Esophagus squamous epithelium (tissue), 5 donors: ENCODE measurements around the gene RPL35. TPM values are rescaled to one million over a fixed set of nuclear protein-coding genes. Genes with fewer than 3 reads are reported as not detected.
A peak's percentile ranks its signal among the peaks of the same experiment; 100 is the strongest.

Experiments used
- DNase-seq: peaks from one replicate; lab custom pipeline; 2025; lab: John Stamatoyannopoulos, UW
- H3K27ac ChIP-seq, 4 donors: fragments of 200-600 bp; sonication (generic); one replicate each; pipeline ENCODE4 v1.5.1; 2016 to 2019; ENCODE audit warnings: mild to moderate bottlenecking in 1 of 4
- H3K27me3 ChIP-seq, 4 donors: fragments of 200-600 bp; sonication (generic); 1 replicate in 3 of 4; 2 replicates in 1 of 4; pipeline versions ENCODE4 v1.5.1 to v1.6.0; 2017 to 2021; ENCODE audit warnings: antibody characterized with exemption in 1 of 4
- H3K36me3 ChIP-seq, 3 donors: fragments of 200-600 bp; sonication (generic); one replicate each; pipeline ENCODE4 v1.5.1; 2016 to 2019
- H3K4me1 ChIP-seq, 3 donors: fragments of 200-600 bp; sonication (generic); one replicate each; pipeline ENCODE4 v1.5.1; 2017 to 2019
- H3K4me3 ChIP-seq, 4 donors: fragments of 200-600 bp; sonication (generic); 1 replicate in 3 of 4; 2 replicates in 1 of 4; pipeline ENCODE4 v1.5.1; 2016 to 2019; ENCODE audit warnings: mild to moderate bottlenecking in 2 of 4, moderate library complexity in 1 of 4
- H3K9me3 ChIP-seq, 3 donors: fragments of 200-600 bp; sonication (generic); one replicate each; pipeline ENCODE4 v1.5.1; 2016 to 2019
- CTCF ChIP-seq, 6 experiments: fragments of 450-650 bp in 4 of 6; fragments of 200-600 bp in 2 of 6; sonication (generic) in 2 of 6; IDR thresholded peaks; one replicate each; pipeline ENCODE4 v1.5.1; 2016 to 2019; ENCODE audit warnings: antibody characterized with exemption in 6 of 6, mild to moderate bottlenecking in 4 of 6, moderate library complexity in 4 of 6
- POLR2A ChIP-seq, 4 donors: fragments of 450-650 bp; IDR thresholded peaks; one replicate each; pipeline ENCODE4 v1.6.1; 2017; ENCODE audit warnings: antibody characterized with exemption in 4 of 4, mild to moderate bottlenecking in 4 of 4, moderate library complexity in 3 of 4
- WGBS, 2 donors: methylation state at CpG; one replicate each; pipeline ENCODE4 v1.1.5; 2018; 5-methylcytosine and 5-hydroxymethylcytosine counted together
- intact Hi-C: fragments of 100-400 bp; cut with DNase I; formaldehyde crosslinking; loops from one replicate; pipeline ENCODE4 v1.15.0; 2022
- total RNA-seq, 4 donors: library from RNA; depleted of rRNA; stranded (reverse); fragments of >200 nt; gene quantifications; one replicate each; pipeline ENCODE4 v1.1.0, GENCODE V29; 2016
- donor health status: DM: yes; HTN: yes; CAD: no.

The RPL35 gene
- total RNA-seq, 4 donors from 2014 or later: 2,345 to 3,186 (median 2,827) TPM

- H3K4me1 ChIP-seq: peaks cover 13 to 69% (median 39%) of the 10 kb centered on the region in 3 donors
- no peak for DNase-seq
- TF ChIP-seq CTCF (IDR thresholded peaks at IDR 0.05): no peak
- TF ChIP-seq POLR2A (IDR thresholded peaks at IDR 0.05): no peak
- intact Hi-C loops: no loop called here
- peaks cover 0 to 12% (median 0%) of the 10 kb centered on the region in 3 donors for H3K36me3 ChIP-seq
- no peaks in the 10 kb centered on the region for H3K9me3 ChIP-seq
- no peak overlapping the region for H3K4me3 ChIP-seq
- WGBS, 2 donors: 29 to 33% methylated on average over 1 to 9 of the region's 11 CpGs
- no peaks in the 10 kb centered on the region for H3K27me3 ChIP-seq
- peak overlapping the region; percentile 15 to 75 (median 68) for H3K27ac ChIP-seq
Measured at GRCh38 chr9:124813501-124814163, 48.1 kb downstream of the RPL35 start.

- H3K9me3 ChIP-seq: no peaks in the 10 kb centered on the region
- no peak for DNase-seq
- H3K4me3 ChIP-seq: no peak overlapping the region
- H3K27me3 ChIP-seq: no peaks in the 10 kb centered on the region
- TF ChIP-seq POLR2A (IDR thresholded peaks at IDR 0.05): no peak
- TF ChIP-seq CTCF (IDR thresholded peaks at IDR 0.05): no peak
- H3K27ac ChIP-seq: peak overlapping the region; percentile 15 to 75 (median 68)
- H3K36me3 ChIP-seq: peaks cover 0 to 12% (median 0%) of the 10 kb centered on the region in 3 donors
- peaks cover 9 to 64% (median 33%) of the 10 kb centered on the region in 3 donors for H3K4me1 ChIP-seq
- WGBS, 2 donors: 81 to 88% methylated on average over 1 to 2 of the region's 7 CpGs
- intact Hi-C loops: no loop called here
Measured at GRCh38 chr9:124813041-124813440, 48.7 kb downstream of the RPL35 start.

- whole genome bisulfite sequencing, 2 donors: 58 to 89% methylated on average over 3 to 5 of the region's 6 CpGs
Measured at GRCh38 chr9:124812441-124812876, 49.3 kb downstream of the RPL35 start.

GRCh38 chr9:124810663-124811355, 50.9 kb downstream of the RPL35 start:
- H3K36me3 ChIP-seq: peaks cover 0 to 12% (median 0%) of the 10 kb centered on the region in 3 donors
- H3K4me1 ChIP-seq: peaks cover 9 to 53% (median 27%) of the 10 kb centered on the region in 3 donors
- no peak overlapping the region for H3K4me3 ChIP-seq
- no peak for TF ChIP-seq POLR2A (IDR thresholded peaks at IDR 0.05)
- TF ChIP-seq CTCF (IDR thresholded peaks at IDR 0.05): no peak
- H3K27ac ChIP-seq: peak overlapping the region; percentile 68 to 76 (median 74)
- 45 to 52% methylated on average over 6 to 11 of the region's 12 CpGs for WGBS, 2 donors
- intact Hi-C loops: no loop called here
- H3K27me3 ChIP-seq: no peaks in the 10 kb centered on the region
- DNase-seq: no peak
- H3K9me3 ChIP-seq: no peaks in the 10 kb centered on the region

More at GRCh38 chr9:124812441-124812876, 49.3 kb downstream of the RPL35 start:
- Histone ChIP-seq H3K4me3 (no peak overlapping the region), H3K27ac (peak overlapping the region; percentile 62 to 76 (median 74)), H3K27me3 (no peaks in the 10 kb centered on the region), H3K4me1 (peaks cover 9 to 58% (median 27%) of the 10 kb centered on the region in 3 donors), H3K9me3 (no peaks in the 10 kb centered on the region), H3K36me3 (peaks cover 0 to 12% (median 0%) of the 10 kb centered on the region in 3 donors)
- DNase-seq: no peak
- intact Hi-C loops: no loop called here
- TF ChIP-seq POLR2A (IDR thresholded peaks at IDR 0.05) (no peak), CTCF (IDR thresholded peaks at IDR 0.05) (no peak)
